Caco-2 (cell line): ENCODE measurements around the gene BLVRB. TPM values are rescaled to one million over a fixed set of nuclear protein-coding genes. Genes with fewer than 3 reads are reported as not detected.

Experiments
- BruUV-seq: library from RNA; stranded (reverse); fragments of 400-500 nt; replicated peaks from 2 replicates; lab custom pipeline; 2021; lab: Mats Ljungman, UMichigan
- CTCF ChIA-PET: fragments of 300-600 bp; sonication (Branson Sonifier 250); formaldehyde crosslinking; loops from one replicate; lab custom pipeline; 2022; ENCODE audit warnings: antibody characterized with exemption; lab: Charles Lee
- POLR2A ChIA-PET: fragments of 300-600 bp; sonication (Branson Sonifier 250); formaldehyde crosslinking; loops from one replicate; lab custom pipeline; 2022; ENCODE audit warnings: antibody characterized with exemption; lab: Charles Lee
- DNase-seq, 2 experiments: peaks; one replicate each; pipeline versions ENCODE4 v3.0.0 to v3.0.0-alpha.2; 2020 to 2022
- H3K27me3 ChIP-seq: replicated peaks from 2 replicates; pipeline ENCODE4 v1.6.0; 2011; ENCODE audit warnings: low read length; ENCODE audit not compliant: control insufficient read depth, insufficient read depth
- H3K36me3 ChIP-seq: 2 replicates; pipeline ENCODE4 v1.5.1; 2011; ENCODE audit warnings: low read length; ENCODE audit not compliant: control insufficient read depth, insufficient read depth
- H3K4me1 ChIP-seq: fragments of 250-450 bp; sonication (Bioruptor Pico); 2 replicates; pipeline ENCODE4 v1.5.1; 2020; ENCODE audit warnings: mild to moderate bottlenecking
- H3K4me3 ChIP-seq: 2 replicates; pipeline ENCODE4 v1.5.1; 2011; ENCODE audit warnings: low read depth, mild to moderate bottlenecking, control low read depth, low read length
- H3K9me3 ChIP-seq: fragments of 250-450 bp; sonication (Bioruptor Pico); 2 replicates; pipeline ENCODE4 v1.5.1; 2020; ENCODE audit warnings: mild to moderate bottlenecking, moderate library complexity
- H3K27ac Mint-ChIP-seq: one replicate; pipeline ENCODE4 v1.8.0; 2022; ENCODE audit warnings: mixed read lengths; ENCODE audit not compliant: unreplicated experiment
- H3K27me3 Mint-ChIP-seq: one replicate; pipeline ENCODE4 v1.8.0; 2022; ENCODE audit warnings: mixed read lengths; ENCODE audit not compliant: insufficient read depth, unreplicated experiment
- H3K36me3 Mint-ChIP-seq: one replicate; pipeline ENCODE4 v1.8.0; 2022; ENCODE audit warnings: mild to moderate bottlenecking, mixed read lengths; ENCODE audit not compliant: insufficient read depth, unreplicated experiment
- H3K4me1 Mint-ChIP-seq: one replicate; pipeline ENCODE4 v1.8.0; 2022; ENCODE audit warnings: low read depth, mixed read lengths; ENCODE audit not compliant: unreplicated experiment
- H3K4me3 Mint-ChIP-seq: one replicate; pipeline ENCODE4 v1.8.0; 2022; ENCODE audit warnings: mild to moderate bottlenecking, moderate library complexity, mixed read lengths; ENCODE audit not compliant: unreplicated experiment
- H3K9me3 Mint-ChIP-seq: one replicate; pipeline ENCODE4 v1.8.0; 2022; ENCODE audit warnings: mixed read lengths; ENCODE audit not compliant: unreplicated experiment
- intact Hi-C: fragments of 100-400 bp; cut with micrococcal nuclease; formaldehyde crosslinking; loops from one replicate; pipeline ENCODE4 v1.10.0; 2022; ENCODE audit not compliant: unreplicated experiment
- total RNA-seq: library from RNA; stranded (reverse); gene quantifications from 2 replicates; pipeline ENCODE4 v1.2.3, GENCODE V29; 2022
- TF ChIP-seq, protein P1 (sequence below), 2 experiments: fragments of 200-600 bp in 1 of 2; IDR thresholded peaks; 1 replicate in 1 of 2; 2 replicates in 1 of 2; pipeline versions ENCODE4 v1.5.1 to v1.8.0; 2011 to 2022; ENCODE audit warnings: antibody characterized with exemption in 1 of 2, control low read depth in 1 of 2, inconsistent platforms in 1 of 2, low read depth in 1 of 2, low read length in 1 of 2, mild to moderate bottlenecking in 1 of 2, moderate library complexity in 1 of 2; ENCODE audit not compliant: insufficient read depth in 1 of 2, severe bottlenecking in 1 of 2, unreplicated experiment in 1 of 2

The BLVRB gene
- total RNA-seq, 1 experiment from 2014 or later, result 101 TPM

DNA sequence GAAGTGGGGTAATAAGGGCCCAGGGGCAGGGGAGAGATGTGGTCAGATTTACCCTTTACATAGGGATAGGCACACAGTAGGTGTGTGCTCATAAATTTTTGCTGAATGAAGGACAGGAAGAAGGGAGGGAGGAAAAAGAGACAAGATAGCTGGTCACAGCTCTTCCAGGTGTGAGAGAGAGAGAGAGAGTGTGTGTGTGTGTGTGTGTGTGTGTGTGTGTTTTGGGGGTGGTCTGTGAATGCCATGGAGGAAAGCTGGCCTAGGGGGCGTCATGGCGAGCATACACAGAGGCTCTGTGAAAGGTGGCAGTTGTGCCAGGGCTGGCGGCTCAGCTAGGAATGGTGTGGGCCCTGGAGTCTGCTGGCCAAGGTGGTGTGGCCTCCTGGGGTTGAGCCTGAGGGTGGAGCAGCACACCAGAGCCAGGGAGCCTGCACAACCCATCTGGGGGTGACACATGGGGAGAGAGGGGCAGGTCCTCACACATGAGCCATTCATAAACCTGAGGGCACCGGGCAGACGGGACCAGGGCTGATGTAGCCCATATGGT lies 46.4 kb downstream of the BLVRB start:
- BruUV-seq, result no TSS peak
- TF ChIP-seq, protein P1, sequence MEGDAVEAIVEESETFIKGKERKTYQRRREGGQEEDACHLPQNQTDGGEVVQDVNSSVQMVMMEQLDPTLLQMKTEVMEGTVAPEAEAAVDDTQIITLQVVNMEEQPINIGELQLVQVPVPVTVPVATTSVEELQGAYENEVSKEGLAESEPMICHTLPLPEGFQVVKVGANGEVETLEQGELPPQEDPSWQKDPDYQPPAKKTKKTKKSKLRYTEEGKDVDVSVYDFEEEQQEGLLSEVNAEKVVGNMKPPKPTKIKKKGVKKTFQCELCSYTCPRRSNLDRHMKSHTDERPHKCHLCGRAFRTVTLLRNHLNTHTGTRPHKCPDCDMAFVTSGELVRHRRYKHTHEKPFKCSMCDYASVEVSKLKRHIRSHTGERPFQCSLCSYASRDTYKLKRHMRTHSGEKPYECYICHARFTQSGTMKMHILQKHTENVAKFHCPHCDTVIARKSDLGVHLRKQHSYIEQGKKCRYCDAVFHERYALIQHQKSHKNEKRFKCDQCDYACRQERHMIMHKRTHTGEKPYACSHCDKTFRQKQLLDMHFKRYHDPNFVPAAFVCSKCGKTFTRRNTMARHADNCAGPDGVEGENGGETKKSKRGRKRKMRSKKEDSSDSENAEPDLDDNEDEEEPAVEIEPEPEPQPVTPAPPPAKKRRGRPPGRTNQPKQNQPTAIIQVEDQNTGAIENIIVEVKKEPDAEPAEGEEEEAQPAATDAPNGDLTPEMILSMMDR (IDR thresholded peaks at IDR 0.05; ENCODE audit: insufficient read depth in 1 of 2, low read depth in 1 of 2, low read length in 1 of 2, severe bottlenecking in 1 of 2, unreplicated experiment in 1 of 2), result no peak
- Mint-ChIP-seq H3K4me1 (peaks cover 9% of the 10 kb centered on the region), H3K27ac (no peak overlapping the region), H3K9me3 (no peaks in the 10 kb centered on the region), H3K36me3 (peaks cover 8% of the 10 kb centered on the region), H3K4me3 (peak overlapping the region; percentile 2), H3K27me3 (no peaks in the 10 kb centered on the region)
- DNase-seq, result no peak
- intact Hi-C loops, result no loop called here
- CTCF ChIA-PET, result interaction anchor here (2.6 kb wide), 1 partner anchor 15 kb away, joined by 16 read pairs; no protein-coding TSS in a partner anchor
- H3K27me3 ChIP-seq, result no peaks in the 10 kb centered on the region
- H3K9me3 ChIP-seq, result no peaks in the 10 kb centered on the region
- no peak overlapping the region for H3K4me3 ChIP-seq
- 0 out of 2 replicates have a peak, but pooled peaks cover 4% of the 10 kb centered on the region for H3K4me1 ChIP-seq
- POLR2A ChIA-PET, result interaction anchor here (0.6 kb wide), 1 partner anchor 102 kb away, joined by 3 read pairs; no protein-coding TSS in a partner anchor
- H3K36me3 ChIP-seq, result no peaks in the 10 kb centered on the region; the same call in 1 of the 2 replicates

- no peaks in the 10 kb centered on the region for H3K9me3 ChIP-seq
- ChIA-PET POLR2A (no interaction called here), CTCF (no interaction called here)
- H3K27me3 ChIP-seq, result no peaks in the 10 kb centered on the region
- Mint-ChIP-seq H3K4me1 (peaks cover 7% of the 10 kb centered on the region), H3K27ac (no peak overlapping the region), H3K9me3 (no peaks in the 10 kb centered on the region), H3K27me3 (no peaks in the 10 kb centered on the region), H3K4me3 (no peak overlapping the region), H3K36me3 (peaks cover 8% of the 10 kb centered on the region)
- H3K4me3 ChIP-seq, result no peak overlapping the region
- TF ChIP-seq, protein P1 (IDR thresholded peaks at IDR 0.05; ENCODE audit: insufficient read depth in 1 of 2, low read depth in 1 of 2, low read length in 1 of 2, severe bottlenecking in 1 of 2, unreplicated experiment in 1 of 2), result no peak
- 0 out of 2 replicates have a peak, but pooled peaks cover 4% of the 10 kb centered on the region for H3K4me1 ChIP-seq
- no peak for DNase-seq
- BruUV-seq, result no TSS peak
- H3K36me3 ChIP-seq, result no peaks in the 10 kb centered on the region; the same call in 1 of the 2 replicates
- intact Hi-C loops, result no loop called here
These were observed 47.5 kb downstream of the BLVRB start for GRCh38 chr19:40418040-40418439.

- Mint-ChIP-seq H3K27ac (no peak overlapping the region), H3K36me3 (peaks cover 8% of the 10 kb centered on the region), H3K9me3 (no peaks in the 10 kb centered on the region), H3K27me3 (no peaks in the 10 kb centered on the region), H3K4me3 (no peak overlapping the region), H3K4me1 (peaks cover 7% of the 10 kb centered on the region)
- ChIA-PET POLR2A (no interaction called here), CTCF (no interaction called here)
- Histone ChIP-seq H3K4me3 (no peak overlapping the region), H3K9me3 (no peaks in the 10 kb centered on the region), H3K4me1 (0 out of 2 replicates have a peak, but pooled peaks cover 4% of the 10 kb centered on the region), H3K36me3 (no peaks in the 10 kb centered on the region), H3K27me3 (no peaks in the 10 kb centered on the region)
- DNase-seq, result no peak
- intact Hi-C loops, result no loop called here
- TF ChIP-seq, protein P1 (IDR thresholded peaks at IDR 0.05; ENCODE audit: insufficient read depth in 1 of 2, low read depth in 1 of 2, low read length in 1 of 2, severe bottlenecking in 1 of 2, unreplicated experiment in 1 of 2), result no peak
- no TSS peak for BruUV-seq
These were observed 47.9 kb downstream of the BLVRB start for GRCh38 chr19:40417643-40417981.
